Spleen (tissue), 7 donors: ENCODE results near the gene IRS1.

Source experiments
- CTCF ChIP-seq, 11 experiments: fragments of 200-600 bp in 7 of 11; fragments of 450-650 bp in 4 of 11; sonication (generic) in 4 of 11; IDR thresholded peaks in 8 of 11; conservative IDR thresholded peaks in 3 of 11; 1 replicate in 7 of 11; 2 replicates in 4 of 11; pipeline versions ENCODE4 v1.4.0 to v1.8.0; 2016 to 2021; ENCODE audit warnings: antibody characterized with exemption in 11 of 11, inconsistent platforms in 4 of 11, mild to moderate bottlenecking in 1 of 11
- POLR2A ChIP-seq, 3 donors: fragments of 450-650 bp; IDR thresholded peaks; one replicate each; pipeline ENCODE4 v1.5.1; 2017; ENCODE audit warnings: antibody characterized with exemption in 3 of 3, mild to moderate bottlenecking in 1 of 3
- donor health status: DM: no; HTN: no; CAD: no; lungs with moderate emphysema.
- donor health status: DM: no; HTN: no; CAD: no.
- donor health status: DM: no; HTN: no; CAD: no.

- TF ChIP-seq POLR2A (IDR thresholded peaks at IDR 0.05) (no peak), CTCF (IDR thresholded peaks at IDR 0.05 in 8 of 11, conservative IDR thresholded peaks at IDR 0.05 in 3 of 11) (no peak)
Observed at GRCh38 chr2:226726546-226726945, 73.1 kb downstream of the IRS1 start.
